HG03558 (cell line): ENCODE results near the gene PRPF19.

Experiments
- ATAC-seq: cut with Tn5 transposase; IDR thresholded peaks from one replicate; pipeline ENCODE4 v1.9.1; 2021; ENCODE audit warnings: moderate number of reproducible peaks; ENCODE audit not compliant: unreplicated experiment; ENCODE audit errors: extremely low read depth

The PRPF19 gene

GRCh38 chr11:60906132-60906972 lies at the start of gene PRPF19:
TSS of gene PRPF19 (minus strand) at chr11:60906585. CDS start at chr11:60906382, 203 bp downstream.
- peak; percentile 55 for ATAC-seq

GRCh38 chr11:60955571-60955970 lies 49.2 kb upstream of the PRPF19 start:
- ATAC-seq, result no peak

GRCh38 chr11:60954421-60954820 lies 48.0 kb upstream of the PRPF19 start:
- no peak for ATAC-seq

GRCh38 chr11:60953781-60954180 lies 47.4 kb upstream of the PRPF19 start:
- no peak for ATAC-seq

GRCh38 chr11:60952742-60953170 lies 46.4 kb upstream of the PRPF19 start:
- ATAC-seq, result no peak

GRCh38 chr11:60951904-60952741 lies 45.7 kb upstream of the PRPF19 start, which contains the start of gene SLC15A3:
TSS of gene SLC15A3 (minus strand) at chr11:60952176. CDS start at chr11:60951551, 625 bp downstream.
- ATAC-seq, result peak; percentile 43

GRCh38 chr11:60951606-60951903 lies 45.2 kb upstream of the PRPF19 start:
- no peak for ATAC-seq

GRCh38 chr11:60950933-60951605 lies 44.7 kb upstream of the PRPF19 start:
- no peak for ATAC-seq

- no peak for ATAC-seq
Measured at GRCh38 chr11:60950024-60950423, 43.6 kb upstream of the PRPF19 start.

GRCh38 chr11:60948250-60948649 lies 41.9 kb upstream of the PRPF19 start:
- no peak for ATAC-seq

- no peak for ATAC-seq
Measured at GRCh38 chr11:60947700-60948099, 41.3 kb upstream of the PRPF19 start.

- ATAC-seq, result no peak
Measured at GRCh38 chr11:60946601-60947264, 40.3 kb upstream of the PRPF19 start.

GRCh38 chr11:60945295-60945667 lies 38.9 kb upstream of the PRPF19 start:
- no peak for ATAC-seq

GRCh38 chr11:60944490-60945294 lies 38.3 kb upstream of the PRPF19 start:
- ATAC-seq, result no peak

GRCh38 chr11:60942970-60943565 lies 36.7 kb upstream of the PRPF19 start:
- ATAC-seq, result no peak

- ATAC-seq, result no peak
Measured at GRCh38 chr11:60942219-60942618, 35.8 kb upstream of the PRPF19 start.

GRCh38 chr11:60941371-60942119 lies 35.2 kb upstream of the PRPF19 start:
- ATAC-seq, result no peak

GRCh38 chr11:60939855-60940254 lies 33.5 kb upstream of the PRPF19 start:
- no peak for ATAC-seq
